RPMI7951 (cell line): ENCODE data around the gene CDK8. TPM values are rescaled to one million over a fixed set of nuclear protein-coding genes. Genes with fewer than 3 reads are reported as not detected.

Experiments used
- DNase-seq: peaks from one replicate; pipeline ENCODE4 v3.0.0-alpha.2; 2012; ENCODE audit warnings: low read depth
- total RNA-seq: library from RNA; depleted of rRNA; stranded (reverse); fragments of >200 nt; shearing (Covaris generic); gene quantifications from 2 replicates; pipeline ENCODE4 v1.2.3, GENCODE V29; 2014

CDK8 gene
- total RNA-seq, 1 experiment from 2014 or later: 18.9 TPM

DNA sequence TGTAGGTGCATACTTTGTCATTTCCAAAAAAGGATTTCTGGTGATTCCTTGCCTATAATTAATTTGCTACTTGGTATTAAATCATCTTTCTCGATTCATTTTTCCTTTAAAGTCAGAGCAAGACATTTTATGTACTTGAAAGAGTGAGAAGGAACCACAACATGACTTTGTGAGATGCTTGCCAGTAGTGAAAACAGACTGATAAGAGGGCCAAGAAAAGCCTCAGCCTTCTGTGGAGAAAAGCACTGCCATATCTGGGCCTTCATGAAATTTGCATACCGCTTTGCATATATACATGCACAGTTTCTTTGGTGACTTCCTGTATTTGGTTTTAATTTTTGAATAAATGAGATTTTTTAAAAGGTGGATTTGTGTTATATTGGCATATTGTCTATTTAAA is 128.4 kb downstream of the CDK8 start:
- no peak for DNase-seq

GRCh38 chr13:26382835-26383234 is 128.9 kb downstream of the CDK8 start:
- DNase-seq: no peak

DNA sequence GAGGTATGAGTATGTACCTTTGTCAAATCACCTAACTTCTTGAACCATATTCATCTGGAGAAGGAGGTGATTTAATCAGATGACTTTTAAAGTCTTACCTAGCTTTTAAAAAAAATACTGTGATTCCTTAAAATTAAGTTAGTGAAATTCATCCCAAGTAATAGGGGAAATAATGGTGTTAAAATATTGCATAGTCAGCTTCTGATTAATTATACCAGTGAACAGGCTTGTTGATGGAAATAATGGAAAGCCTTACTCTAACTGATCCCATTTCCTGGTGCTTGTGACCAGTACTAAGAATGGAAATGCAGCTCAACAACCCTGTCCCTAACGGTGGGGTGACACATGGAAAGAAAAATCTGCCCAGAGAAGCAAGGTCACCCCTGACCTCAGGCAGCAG is 130.7 kb downstream of the CDK8 start:
- DNase-seq: no peak

DNA sequence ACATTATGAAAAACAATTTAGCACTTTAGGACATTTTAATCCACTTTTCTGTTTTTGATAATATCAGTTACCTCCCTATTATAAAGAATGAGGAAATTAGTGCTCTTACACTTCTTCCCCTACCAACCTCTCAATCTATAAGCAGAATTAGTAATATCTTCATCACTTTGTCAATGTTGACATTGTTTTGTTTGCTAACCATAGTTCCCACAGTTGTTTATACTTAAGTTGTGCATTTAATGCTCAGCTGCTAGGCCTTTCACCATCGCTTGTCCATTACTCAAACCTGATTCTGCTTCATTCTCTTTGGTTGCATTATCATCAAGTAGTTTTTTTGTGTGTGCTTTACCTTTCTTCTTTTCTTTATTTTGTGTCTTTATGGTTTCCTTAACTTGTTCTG is 132.1 kb downstream of the CDK8 start:
- no peak for DNase-seq

DNA sequence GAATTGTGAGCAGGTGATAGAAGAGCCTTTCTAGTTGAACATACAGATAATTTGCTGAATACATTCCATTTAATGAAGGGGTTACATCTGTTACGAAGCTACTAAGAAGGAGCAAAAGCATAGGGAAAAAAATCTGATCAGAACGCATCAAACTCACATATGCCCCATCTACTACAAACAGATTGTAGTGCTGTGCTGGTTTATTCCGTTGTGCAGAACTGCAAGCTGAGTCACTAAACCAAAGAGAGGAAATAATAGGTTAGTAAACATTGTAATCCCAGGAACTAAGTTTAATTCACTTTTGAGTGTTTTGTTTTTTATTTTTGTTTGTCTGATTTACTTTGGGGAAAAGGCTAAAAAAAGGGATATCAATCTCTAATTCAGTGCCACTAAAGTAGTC is 136.3 kb downstream of the CDK8 start:
- no peak for DNase-seq

GRCh38 chr13:26400545-26400944 is 146.6 kb downstream of the CDK8 start:
- DNase-seq: no peak

- DNase-seq: no peak
Observed at GRCh38 chr13:26401069-26401468, 147.1 kb downstream of the CDK8 start.

DNA sequence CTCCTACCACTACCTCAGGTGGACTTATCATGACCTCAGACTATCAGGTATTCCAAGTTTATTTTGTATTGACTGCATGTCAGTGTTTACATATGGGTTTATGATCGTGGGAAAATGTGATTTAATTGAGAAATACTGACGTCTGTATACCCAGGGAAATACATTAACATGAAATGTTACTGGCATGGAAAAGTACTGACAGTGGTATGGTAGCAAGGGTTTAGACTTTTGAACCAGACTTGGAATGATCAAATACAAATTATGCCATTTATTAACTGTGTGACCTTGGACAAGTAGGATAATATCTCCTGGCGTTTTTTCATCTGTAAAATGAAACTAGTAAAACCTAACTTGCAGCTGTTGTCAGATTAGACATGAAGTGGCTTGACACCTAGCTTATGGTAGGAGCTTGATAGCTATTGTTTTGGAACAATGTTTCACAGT is 147.7 kb downstream of the CDK8 start:
- no peak for DNase-seq

DNA sequence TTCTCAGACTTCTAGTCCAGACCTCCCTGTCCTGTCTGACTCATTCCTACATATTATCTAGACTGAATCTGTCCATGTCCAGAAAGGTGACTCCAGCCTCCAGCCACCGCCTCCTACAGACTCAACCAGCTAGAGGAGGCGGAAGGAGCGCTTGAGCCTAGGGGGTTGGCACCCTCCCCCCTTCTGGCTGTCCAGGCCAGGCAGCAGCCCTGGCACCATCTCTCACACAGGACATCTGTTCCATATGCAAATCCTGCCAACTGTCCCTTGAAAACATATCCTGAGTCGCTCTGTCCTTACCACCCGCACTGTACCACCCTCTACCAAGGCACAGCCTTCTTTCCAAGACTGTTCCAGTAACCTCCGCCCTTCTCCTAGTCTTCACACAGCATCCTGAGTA is 152.9 kb downstream of the CDK8 start:
- no peak for DNase-seq

DNA sequence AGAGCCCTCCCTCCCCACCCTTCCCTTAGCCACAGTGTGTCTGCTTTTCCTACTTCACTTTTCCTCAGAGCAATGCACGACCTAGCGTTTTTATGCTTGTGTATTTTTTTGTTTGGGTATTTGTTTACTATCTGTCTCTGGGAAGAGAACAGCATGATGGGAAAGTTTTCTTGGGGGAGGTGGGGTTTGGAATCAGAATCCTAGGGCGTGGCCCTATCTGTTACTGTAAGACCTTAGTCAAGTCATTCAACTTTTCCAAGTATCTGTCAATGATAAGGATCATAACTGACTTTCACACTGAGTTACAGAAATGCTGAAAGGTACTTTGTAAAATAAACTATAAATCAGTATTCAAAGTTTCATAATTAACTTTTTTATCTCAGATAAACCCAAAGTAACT is 157.3 kb downstream of the CDK8 start:
- DNase-seq: no peak

DNA sequence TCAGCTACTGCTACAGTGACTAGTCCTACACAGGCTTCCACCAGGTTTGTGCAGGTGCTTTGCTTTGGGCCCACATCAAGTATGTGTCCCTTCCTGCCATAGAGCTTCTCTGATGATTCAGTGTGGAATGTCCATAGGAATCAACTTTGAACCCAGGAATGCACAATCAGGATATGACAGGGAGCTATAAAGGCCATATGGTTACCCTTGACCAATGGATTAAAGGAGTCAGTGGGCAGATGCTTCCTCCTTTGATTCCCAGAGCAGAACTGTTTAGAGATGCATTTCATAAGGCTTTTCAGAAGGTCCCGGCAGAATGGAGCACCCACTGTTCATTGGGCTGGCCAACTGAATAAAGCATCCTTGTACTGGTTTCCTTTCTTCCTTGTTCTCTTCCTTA is 158.3 kb downstream of the CDK8 start:
- no peak for DNase-seq

GRCh38 chr13:26412936-26413716 is 159.2 kb downstream of the CDK8 start:
- no peak for DNase-seq

GRCh38 chr13:26420282-26420960 is 166.5 kb downstream of the CDK8 start:
- no peak for DNase-seq

GRCh38 chr13:26422036-26422435 is 168.1 kb downstream of the CDK8 start:
- no peak for DNase-seq

DNA sequence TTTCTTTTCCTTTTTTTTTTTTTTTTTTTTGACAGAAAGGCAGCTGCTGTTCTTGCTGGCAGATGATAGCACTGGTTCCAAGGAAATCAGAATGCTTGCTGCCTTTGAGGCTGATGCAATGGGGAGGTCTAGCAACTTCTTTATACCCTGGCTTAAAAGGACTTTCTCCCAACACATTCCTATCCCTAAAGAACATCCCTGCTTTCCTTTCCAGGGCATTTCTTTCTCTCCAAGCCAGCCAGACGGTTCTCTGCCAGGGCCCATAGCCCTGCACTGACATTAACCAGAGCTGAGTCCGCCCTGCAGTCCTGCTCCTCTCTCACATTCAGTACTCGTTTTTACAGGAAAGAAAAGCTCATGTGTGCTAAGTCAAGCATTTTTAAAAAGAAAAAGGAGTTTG is 169.7 kb downstream of the CDK8 start:
- no peak for DNase-seq

DNA sequence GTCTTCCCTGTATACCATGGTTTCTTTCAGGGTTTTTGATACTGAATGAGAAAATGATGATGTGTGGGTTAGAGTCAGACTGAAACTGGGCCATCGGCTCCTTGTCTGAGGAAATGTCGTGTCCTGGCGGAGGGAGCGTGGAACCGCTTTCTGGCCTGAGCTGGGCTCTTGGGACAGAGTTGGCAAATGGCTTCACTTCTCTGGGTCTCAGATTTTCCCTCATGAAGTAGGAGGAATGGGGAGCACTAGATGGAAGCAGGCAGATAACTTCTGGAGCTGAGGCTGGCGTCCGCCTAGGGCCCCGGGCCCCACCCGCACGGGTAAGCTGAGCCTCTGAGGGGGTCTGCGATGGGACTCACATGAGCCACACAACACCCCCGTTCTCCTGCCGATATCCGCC is 170.3 kb downstream of the CDK8 start:
- DNase-seq: no peak

GRCh38 chr13:26425443-26426358 is 171.8 kb downstream of the CDK8 start:
- peak; percentile 15 for DNase-seq

- no peak for DNase-seq
Observed at GRCh38 chr13:26433776-26434175, 179.8 kb downstream of the CDK8 start.

DNA sequence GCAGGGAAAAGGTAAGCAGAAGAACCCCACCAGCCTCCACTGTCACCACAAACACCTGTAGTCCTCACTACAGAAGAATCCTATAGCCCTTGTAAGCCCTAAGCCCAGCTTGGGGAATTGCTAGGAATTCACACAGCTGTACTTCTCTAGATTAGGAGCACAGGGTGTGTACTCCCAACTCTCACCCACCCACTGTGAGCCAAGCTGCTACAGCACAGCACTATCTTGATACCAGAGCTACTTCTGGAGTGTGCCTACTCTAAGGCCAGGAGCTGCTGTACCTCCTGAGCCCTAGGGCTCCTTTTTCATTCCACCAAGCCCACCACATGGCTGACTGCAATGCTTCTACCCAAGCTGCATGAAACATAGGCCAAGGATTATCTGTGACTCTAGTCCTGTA is 181.2 kb downstream of the CDK8 start:
- DNase-seq: no peak

- DNase-seq: no peak
Observed at GRCh38 chr13:26435646-26436045, 181.7 kb downstream of the CDK8 start.

- DNase-seq: no peak
Observed at GRCh38 chr13:26436914-26437313, 183.0 kb downstream of the CDK8 start.

GRCh38 chr13:26440111-26440510 is 186.2 kb downstream of the CDK8 start:
- no peak for DNase-seq
